H9 (cell line): Measurements from ENCODE around the gene LORICRIN. TPM values are rescaled to one million over a fixed set of nuclear protein-coding genes. Genes with fewer than 3 reads are reported as not detected.

Source experiments
- DNase-seq: peaks from one replicate; pipeline ENCODE4 v3.0.0-alpha.2; 2017
- H2AFZ ChIP-seq: one replicate; pipeline ENCODE4 v1.6.1; 2013; ENCODE audit warnings: mild to moderate bottlenecking, low read length, control low read depth, moderate library complexity
- H2AK5ac ChIP-seq: 2 replicates; pipeline ENCODE4 v1.6.1; 2013; ENCODE audit warnings: low read length, control low read depth, mixed read lengths; ENCODE audit not compliant: insufficient read length
- H2BK120ac ChIP-seq: one replicate; pipeline ENCODE4 v1.6.1; 2013; ENCODE audit warnings: low read depth, mild to moderate bottlenecking, low read length, control low read depth, inconsistent platforms; ENCODE audit not compliant: poor library complexity, severe bottlenecking
- H2BK12ac ChIP-seq: 2 replicates; pipeline ENCODE4 v1.6.1; 2013; ENCODE audit warnings: low read length, control low read depth, mixed read lengths, low read depth; ENCODE audit not compliant: insufficient read length
- H2BK15ac ChIP-seq: 2 replicates; pipeline ENCODE4 v1.6.1; 2013; ENCODE audit warnings: low read depth, low read length, control low read depth
- H2BK20ac ChIP-seq: one replicate; pipeline ENCODE4 v1.6.1; 2013; ENCODE audit warnings: low read depth, mild to moderate bottlenecking, low read length, control low read depth, inconsistent platforms; ENCODE audit not compliant: poor library complexity, severe bottlenecking
- H2BK5ac ChIP-seq: 2 replicates; pipeline ENCODE4 v1.6.1; 2013; ENCODE audit warnings: low read length, control low read depth, mixed read lengths; ENCODE audit not compliant: insufficient read length
- H3K14ac ChIP-seq: 2 replicates; pipeline ENCODE4 v1.6.1; 2013; ENCODE audit warnings: low read length, control low read depth; ENCODE audit not compliant: insufficient read depth
- H3K18ac ChIP-seq: 2 replicates; pipeline ENCODE4 v1.6.1; 2013; ENCODE audit warnings: low read depth, mild to moderate bottlenecking, mixed read lengths, low read length, control low read depth; ENCODE audit not compliant: insufficient read length
- H3K23ac ChIP-seq: 2 replicates; pipeline ENCODE4 v1.6.1; 2013; ENCODE audit warnings: low read length, control low read depth, mixed read lengths, low read depth; ENCODE audit not compliant: insufficient read length
- H3K23me2 ChIP-seq: 2 replicates; pipeline ENCODE4 v1.6.1; 2013; ENCODE audit warnings: low read depth, mild to moderate bottlenecking, mixed read lengths, low read length, control low read depth; ENCODE audit not compliant: insufficient read length, poor library complexity, severe bottlenecking
- H3K27ac ChIP-seq: 2 replicates; pipeline ENCODE4 v1.5.1; 2013; ENCODE audit warnings: low read length, control low read depth, mixed read lengths, low read depth; ENCODE audit not compliant: insufficient read length
- H3K27me3 ChIP-seq: 2 replicates; pipeline ENCODE4 v1.6.1; 2013; ENCODE audit warnings: low read length, control low read depth, inconsistent platforms; ENCODE audit not compliant: insufficient read depth
- H3K4ac ChIP-seq: 2 replicates; pipeline ENCODE4 v1.6.1; 2013; ENCODE audit warnings: low read depth, mild to moderate bottlenecking, control low read depth, inconsistent platforms, low read length, moderate library complexity
- H3K4me1 ChIP-seq: 2 replicates; pipeline ENCODE4 v1.6.1; 2013; ENCODE audit warnings: low read length, control low read depth, inconsistent platforms; ENCODE audit not compliant: insufficient read depth
- H3K4me2 ChIP-seq: 2 replicates; pipeline ENCODE4 v1.6.1; 2013; ENCODE audit warnings: low read length, control low read depth, mixed read lengths; ENCODE audit not compliant: insufficient read length, insufficient read depth
- H3K56ac ChIP-seq: 2 replicates; pipeline ENCODE4 v1.6.1; 2013; ENCODE audit warnings: low read depth, mild to moderate bottlenecking, mixed read lengths, low read length, control low read depth; ENCODE audit not compliant: insufficient read length
- H3K79me1 ChIP-seq: 2 replicates; pipeline ENCODE4 v1.6.1; 2013; ENCODE audit warnings: low read depth, mild to moderate bottlenecking, moderate library complexity, low read length, control low read depth, inconsistent platforms; ENCODE audit not compliant: insufficient read depth, poor library complexity, severe bottlenecking
- H3K79me2 ChIP-seq: 2 replicates; pipeline ENCODE4 v1.6.1; 2013; ENCODE audit warnings: low read length, control low read depth, inconsistent platforms; ENCODE audit not compliant: insufficient read depth
- H3K9ac ChIP-seq: 2 replicates; pipeline ENCODE4 v1.6.1; 2013; ENCODE audit warnings: low read length, control low read depth, mixed read lengths; ENCODE audit not compliant: insufficient read length; ENCODE audit errors: extremely low read depth
- H3K9me3 ChIP-seq: one replicate; pipeline ENCODE4 v1.6.1; 2013; ENCODE audit warnings: low read depth, low read length, inconsistent platforms; ENCODE audit not compliant: control insufficient read depth
- H3T11ph ChIP-seq: one replicate; pipeline ENCODE4 v1.6.1; 2013; ENCODE audit warnings: mild to moderate bottlenecking, low read length, control low read depth, inconsistent platforms
- H4K20me1 ChIP-seq: one replicate; pipeline ENCODE4 v1.6.1; 2013; ENCODE audit not compliant: control insufficient read depth, insufficient read length, insufficient read depth
- H4K5ac ChIP-seq: 2 replicates; pipeline ENCODE4 v1.6.1; 2013; ENCODE audit warnings: low read depth, mild to moderate bottlenecking, mixed read lengths, low read length, control low read depth; ENCODE audit not compliant: insufficient read length
- H4K8ac ChIP-seq: replicated peaks from 2 replicates; pipeline ENCODE4 v1.6.1; 2013; ENCODE audit warnings: low read length, control low read depth, mixed read lengths, low read depth; ENCODE audit not compliant: insufficient read length
- H4K91ac ChIP-seq: 2 replicates; pipeline ENCODE4 v1.6.1; 2013; ENCODE audit warnings: low read depth, mild to moderate bottlenecking, moderate library complexity, mixed read lengths, low read length, control low read depth; ENCODE audit not compliant: insufficient read length
- H3K27ac Mint-ChIP-seq, 3 experiments: 2 replicates in 2 of 3; 3 replicates in 1 of 3; pipeline ENCODE4 v1.8.0; 2020 to 2021; ENCODE audit warnings: mixed read lengths in 3 of 3, mild to moderate bottlenecking in 1 of 3, moderate library complexity in 1 of 3
- H3K27me3 Mint-ChIP-seq: 2 replicates; pipeline ENCODE4 v1.8.0; 2021; ENCODE audit warnings: low read depth, mild to moderate bottlenecking, moderate library complexity, mixed read lengths
- H3K36me3 Mint-ChIP-seq, 3 experiments: 2 replicates in 2 of 3; 3 replicates in 1 of 3; pipeline ENCODE4 v1.8.0; 2020 to 2021; ENCODE audit warnings: low read depth in 3 of 3, mixed read lengths in 3 of 3; ENCODE audit not compliant: insufficient read depth in 1 of 3
- H3K4me1 Mint-ChIP-seq, 2 experiments: 2 replicates each; pipeline ENCODE4 v1.8.0; 2020; ENCODE audit warnings: mixed read lengths in 2 of 2
- H3K4me3 Mint-ChIP-seq, 2 experiments: 2 replicates in 1 of 2; 3 replicates in 1 of 2; pipeline ENCODE4 v1.8.0; 2020 to 2021; ENCODE audit warnings: mild to moderate bottlenecking in 2 of 2, mixed read lengths in 2 of 2, moderate library complexity in 1 of 2
- H3K9me3 Mint-ChIP-seq, 2 experiments: 2 replicates in 1 of 2; 3 replicates in 1 of 2; pipeline ENCODE4 v1.8.0; 2020; ENCODE audit warnings: mild to moderate bottlenecking in 2 of 2, mixed read lengths in 2 of 2, moderate library complexity in 1 of 2
- CTCF ChIP-seq: fragments of 200-600 bp; sonication (generic); conservative IDR thresholded peaks from 3 replicates; pipeline ENCODE4 v1.8.0; 2021; ENCODE audit warnings: antibody characterized with exemption, mild to moderate bottlenecking
- WGBS: extraction: QIAGEN DNeasy Blood & Tissue Kit; methylation state at CpG from one replicate; pipeline ENCODE4 v1.1.7; 2013; ENCODE audit warnings: missing lambda C conversion rate, low lambda C conversion rate, mixed read lengths; ENCODE audit not compliant: insufficient read length; ENCODE audit errors: extremely low coverage; 5-methylcytosine and 5-hydroxymethylcytosine counted together
- total RNA-seq: library from RNA; stranded (reverse); gene quantifications from 2 replicates; pipeline ENCODE4 v1.2.1, GENCODE V29; 2021

The LORICRIN gene
- total RNA-seq, 1 experiment from 2014 or later: not detected

- peaks cover 4 to 11% of the 10 kb centered on the region in 2 experiments; a peak in 2 of 4 replicates for H3K4me1 Mint-ChIP-seq
- no peaks in the 10 kb centered on the region for H3K27me3 ChIP-seq
- no peak overlapping the region for H3K18ac ChIP-seq
- no peak overlapping the region for H3K14ac ChIP-seq
- H3K9ac ChIP-seq: no peak overlapping the region
- no peak overlapping the region for H3K27ac Mint-ChIP-seq
- H3K9me3 ChIP-seq: no peaks in the 10 kb centered on the region
- H4K20me1 ChIP-seq: no peaks in the 10 kb centered on the region
- no peak overlapping the region for H3K4ac ChIP-seq
- no peak overlapping the region for H2AFZ ChIP-seq
- no CpG with 5 or more reads among the region's 7 CpGs for WGBS
- no peak overlapping the region for H2AK5ac ChIP-seq
- no peaks in the 10 kb centered on the region for H3K4me1 ChIP-seq
- peaks cover 8% of the 10 kb centered on the region for H3K27me3 Mint-ChIP-seq
- H2BK5ac ChIP-seq: no peak overlapping the region
- H2BK15ac ChIP-seq: no peak overlapping the region
- no peak for TF ChIP-seq CTCF
- no peaks in the 10 kb centered on the region for H3K79me2 ChIP-seq
- no peak overlapping the region for H3K4me3 Mint-ChIP-seq
- H2BK12ac ChIP-seq: no peak overlapping the region
- H4K8ac ChIP-seq: no peak overlapping the region
- H4K5ac ChIP-seq: no peak overlapping the region
- no peak overlapping the region for H3K23ac ChIP-seq
- no peaks in the 10 kb centered on the region for H3K23me2 ChIP-seq
- no peak for DNase-seq
- no peak overlapping the region for H3T11ph ChIP-seq
- H2BK20ac ChIP-seq: no peak overlapping the region
- H3K9me3 Mint-ChIP-seq: no peaks in the 10 kb centered on the region; a peak in 1 of 5 replicates
- H4K91ac ChIP-seq: no peak overlapping the region
- no peaks in the 10 kb centered on the region for H3K36me3 Mint-ChIP-seq
- no peak overlapping the region for H3K4me2 ChIP-seq
- no peak overlapping the region for H2BK120ac ChIP-seq
- H3K56ac ChIP-seq: no peak overlapping the region
- no peaks in the 10 kb centered on the region for H3K79me1 ChIP-seq
- H3K27ac ChIP-seq: no peak overlapping the region
These were observed 49.3 kb upstream of the LORICRIN start for GRCh38 chr1:153210206-153210605.
